ENCODE results near the gene C4BPA. TPM values are rescaled to one million over a fixed set of nuclear protein-coding genes. Genes with fewer than 3 reads are reported as not detected.
A peak's percentile ranks its signal among the peaks of the same experiment; 100 is the strongest.

Gene C4BPA
- total and polyA plus RNA-seq, 9 of the 15 experiments (the other 6 are each of a cell fraction or from before 2014, with no cell fraction given) = 0.04 to 0.22 (median 0.11) TPM; not detected in 3

- H3K4me2 ChIP-seq (ENCODE audit: insufficient read depth, low read length) = no peak overlapping the region
- intact Hi-C loops (cut with micrococcal nuclease) (no loop called here), in situ Hi-C loops (cut with MboI) (no loop called here)
- H3K9me3 ChIP-seq (replicated peaks; ENCODE audit: control insufficient read depth, insufficient read depth, low read depth, low read length) = peaks cover 3% of the 10 kb centered on the region
- CTCF ChIA-PET (ENCODE audit: low intra/inter-chr PET ratio) = no interaction called here
- DNase-seq (ENCODE audit: extremely low read depth in 1 of 4, low spot score in 3 of 4) (no peak), FAIRE-seq (no peak), ATAC-seq (no peak)
- no peak overlapping the region for H3K9ac ChIP-seq (ENCODE audit: insufficient read depth in 1 of 2, low read depth in 2 of 2, low read length in 2 of 2)
- H3K36me3 ChIP-seq (ENCODE audit: control insufficient read depth, insufficient read depth, low read length) = no peaks in the 10 kb centered on the region
- no peaks in the 10 kb centered on the region for H3K27me3 ChIP-seq (ENCODE audit: control insufficient read depth in 2 of 2, insufficient read depth in 2 of 2, low read length in 2 of 2)
- no TSS peak for BruUV-seq (replicated peaks)
- POLR2A ChIA-PET = no interaction called here
- H3K4me3 ChIP-seq = no peak overlapping the region
- no peaks in the 10 kb centered on the region for H4K20me1 ChIP-seq (replicated peaks; ENCODE audit: control insufficient read depth, insufficient read depth, low read length)
- no peak overlapping the region for H3K27ac ChIP-seq (ENCODE audit: extremely low read depth, low read depth, low read length)
- peaks cover 0 to 3% of the 10 kb centered on the region in 2 experiments; a peak in 1 of 5 replicates for H3K4me1 ChIP-seq (replicated peaks in 1 of 2; ENCODE audit: control insufficient read depth in 2 of 2, insufficient read depth in 2 of 2, low read length in 2 of 2)
- H3K9me1 ChIP-seq (ENCODE audit: control insufficient read depth, insufficient read depth, low read length) = no peaks in the 10 kb centered on the region
- H3K79me2 ChIP-seq (ENCODE audit: control insufficient read depth, insufficient read depth, low read length) = no peaks in the 10 kb centered on the region
- no peak overlapping the region for H2AFZ ChIP-seq (ENCODE audit: low read depth, low read length)
- TF ChIP-seq POLR2H (tag; IDR thresholded peaks at IDR 0.05; ENCODE audit: low read depth) (0 out of 2 replicates have a peak, but pooled peaks have one; percentile 23), RB1 (IDR thresholded peaks at IDR 0.05; ENCODE audit: low read depth) (no peak), MAZ (CRISPR knock-in tag; conservative IDR thresholded peaks at IDR 0.05 in 1 of 2, IDR thresholded peaks at IDR 0.05 in 1 of 2) (no peak)
These were observed 87.0 kb downstream of the C4BPA start for GRCh38 chr1:207191061-207191460.

- POLR2A ChIA-PET = no interaction called here
- TF ChIP-seq USF2 (CRISPR knock-in tag; IDR thresholded peaks at IDR 0.05) (no peak), POLR2G (IDR thresholded peaks at IDR 0.05; ENCODE audit: low read depth, low read length) (no peak), BRD9 (IDR thresholded peaks at IDR 0.05; ENCODE audit: low read depth, partially characterized antibody) (no peak), RAD21 (CRISPR knock-in tag; conservative IDR thresholded peaks at IDR 0.05 in 1 of 2, IDR thresholded peaks at IDR 0.05 in 1 of 2) (no peak), RBM17 (IDR thresholded peaks at IDR 0.05; ENCODE audit: borderline replicate concordance, low read depth, low read length) (no peak), NCOR1 (IDR thresholded peaks at IDR 0.05) (no peak), JUNB (CRISPR knock-in tag; conservative IDR thresholded peaks at IDR 0.05) (no peak), POU5F1 (IDR thresholded peaks at IDR 0.05; ENCODE audit: borderline replicate concordance, low read depth, low read length, partially characterized antibody) (no peak), TAF7 (tag; IDR thresholded peaks at IDR 0.05) (no peak), THAP7 (CRISPR knock-in tag; IDR thresholded peaks at IDR 0.05) (no peak), CHD2 (IDR thresholded peaks at IDR 0.05; ENCODE audit: low read depth, low read length) (no peak), FOXO4 (CRISPR knock-in tag; IDR thresholded peaks at IDR 0.05) (no peak)
These were observed 87.7 kb downstream of the C4BPA start for GRCh38 chr1:207191776-207192175.

More at GRCh38 chr1:207191776-207192175, 87.7 kb downstream of the C4BPA start:
- Histone ChIP-seq H4K20me1 (replicated peaks; ENCODE audit: control insufficient read depth, insufficient read depth, low read length) (no peaks in the 10 kb centered on the region), H3K36me3 (ENCODE audit: control insufficient read depth, insufficient read depth, low read length) (no peaks in the 10 kb centered on the region), H3K9me1 (ENCODE audit: control insufficient read depth, insufficient read depth, low read length) (no peaks in the 10 kb centered on the region), H3K27me3 (ENCODE audit: control insufficient read depth in 2 of 2, insufficient read depth in 2 of 2, low read length in 2 of 2) (no peaks in the 10 kb centered on the region), H3K4me3 (no peak overlapping the region), H3K4me2 (ENCODE audit: insufficient read depth, low read length) (no peak overlapping the region), H3K9ac (ENCODE audit: insufficient read depth in 1 of 2, low read depth in 2 of 2, low read length in 2 of 2) (no peak overlapping the region), H2AFZ (ENCODE audit: low read depth, low read length) (peak overlapping the region; percentile 49), H3K27ac (ENCODE audit: extremely low read depth, low read depth, low read length) (no peak overlapping the region), H3K79me2 (ENCODE audit: control insufficient read depth, insufficient read depth, low read length) (no peaks in the 10 kb centered on the region), H3K9me3 (replicated peaks; ENCODE audit: control insufficient read depth, insufficient read depth, low read depth, low read length) (peaks cover 3% of the 10 kb centered on the region), H3K4me1 (replicated peaks in 1 of 2; ENCODE audit: control insufficient read depth in 2 of 2, insufficient read depth in 2 of 2, low read length in 2 of 2) (peaks cover 0 to 3% of the 10 kb centered on the region in 2 experiments; a peak in 1 of 5 replicates)
- DNase-seq (ENCODE audit: extremely low read depth in 1 of 4, low spot score in 3 of 4) (no peak), FAIRE-seq (no peak), ATAC-seq (no peak)
- intact Hi-C loops (cut with micrococcal nuclease) (no loop called here), in situ Hi-C loops (cut with MboI) (no loop called here)
- CTCF ChIA-PET (ENCODE audit: low intra/inter-chr PET ratio) = no interaction called here
- 13% methylated on average over 3 of the region's 3 CpGs for WGBS (ENCODE audit: insufficient coverage, low coverage, missing lambda C conversion rate)
- BruUV-seq (replicated peaks) = no TSS peak

Measured in K562 (cell line).